CD14-positive monocyte (primary cell): Measurements from ENCODE around the gene HOXD11. TPM values are rescaled to one million over a fixed set of nuclear protein-coding genes. Genes with fewer than 3 reads are reported as not detected.
A peak's percentile ranks its signal among the peaks of the same experiment; 100 is the strongest.

Source experiments
- DNase-seq, 3 donors: peaks; one replicate each; pipeline ENCODE4 v3.0.0-alpha.2; 2011 to 2022
- H2AFZ ChIP-seq: 2 replicates; pipeline ENCODE4 v1.6.0; 2012; ENCODE audit warnings: mild to moderate bottlenecking, low read depth, low read length, inconsistent platforms; ENCODE audit not compliant: insufficient read depth, poor library complexity, severe bottlenecking
- H3K27ac ChIP-seq, 2 donors: 1 replicate in 1 of 2; 2 replicates in 1 of 2; pipeline ENCODE4 v1.5.1; 2012 to 2013; ENCODE audit warnings: low read length in 2 of 2, control low read depth in 1 of 2, inconsistent platforms in 1 of 2, low read depth in 1 of 2, mild to moderate bottlenecking in 1 of 2
- H3K27me3 ChIP-seq, 2 donors: one replicate each; pipeline versions ENCODE4 v1.6.0 to v1.6.1; 2011 to 2013; ENCODE audit warnings: low read length in 2 of 2; ENCODE audit not compliant: control insufficient read depth in 2 of 2, insufficient read depth in 2 of 2
- H3K36me3 ChIP-seq, 2 donors: replicated peaks in 1 of 2; 1 replicate in 1 of 2; 2 replicates in 1 of 2; pipeline versions ENCODE4 v1.5.1 to v1.6.1; 2012 to 2013; ENCODE audit warnings: low read length in 2 of 2, control low read depth in 1 of 2, inconsistent platforms in 1 of 2, mild to moderate bottlenecking in 1 of 2; ENCODE audit not compliant: insufficient read depth in 2 of 2, control insufficient read depth in 1 of 2
- H3K4me1 ChIP-seq, 2 donors: 1 replicate in 1 of 2; 2 replicates in 1 of 2; pipeline versions ENCODE4 v1.5.1 to v1.6.1; 2012 to 2013; ENCODE audit warnings: low read length in 2 of 2, control low read depth in 1 of 2, inconsistent platforms in 1 of 2, mild to moderate bottlenecking in 1 of 2, moderate library complexity in 1 of 2; ENCODE audit not compliant: insufficient read depth in 2 of 2, control insufficient read depth in 1 of 2
- H3K4me2 ChIP-seq: replicated peaks from 2 replicates; pipeline ENCODE3; 2012; ENCODE audit warnings: low read length, moderate library complexity, mild to moderate bottlenecking; ENCODE audit not compliant: poor library complexity, severe bottlenecking; ENCODE audit errors: extremely low read depth
- H3K4me3 ChIP-seq, 3 experiments: fragments of 200-600 bp in 1 of 3; sonication (generic) in 1 of 3; replicated peaks in 1 of 3; 1 replicate in 2 of 3; 2 replicates in 1 of 3; pipeline ENCODE4 v1.5.1; 2011 to 2013; ENCODE audit warnings: low read length in 3 of 3, mild to moderate bottlenecking in 3 of 3, control low read depth in 2 of 3, low read depth in 2 of 3, inconsistent platforms in 1 of 3, moderate library complexity in 1 of 3
- H3K79me2 ChIP-seq: 2 replicates; pipeline ENCODE4 v1.6.0; 2012; ENCODE audit warnings: mild to moderate bottlenecking, control low read depth, inconsistent platforms, low read length, moderate library complexity; ENCODE audit not compliant: insufficient read depth
- H3K9ac ChIP-seq: 2 replicates; pipeline ENCODE4 v1.6.0; 2017; ENCODE audit warnings: low read length, mild to moderate bottlenecking; ENCODE audit not compliant: insufficient read depth, poor library complexity, severe bottlenecking
- H3K9me3 ChIP-seq, 2 donors: replicated peaks in 1 of 2; 1 replicate in 1 of 2; 2 replicates in 1 of 2; pipeline versions ENCODE4 v1.5.1 to v1.6.1; 2012 to 2013; ENCODE audit warnings: low read length in 2 of 2, control low read depth in 1 of 2; ENCODE audit not compliant: control insufficient read depth in 1 of 2, insufficient read depth in 1 of 2
- H4K20me1 ChIP-seq: 2 replicates; pipeline ENCODE4 v1.6.0; 2012; ENCODE audit warnings: mild to moderate bottlenecking, low read length, control low read depth, moderate library complexity; ENCODE audit not compliant: insufficient read depth
- H3K27ac Mint-ChIP-seq, 7 donors: one replicate each; pipeline ENCODE4 v1.8.0; 2020; ENCODE audit warnings: mild to moderate bottlenecking in 7 of 7, mixed read lengths in 7 of 7, moderate library complexity in 6 of 7, inconsistent platforms in 2 of 7
- H3K27me3 Mint-ChIP-seq, 3 donors: one replicate each; pipeline ENCODE4 v1.8.0; 2021 to 2022; ENCODE audit warnings: low read depth in 3 of 3, mild to moderate bottlenecking in 3 of 3, mixed read lengths in 3 of 3, moderate library complexity in 3 of 3, inconsistent platforms in 1 of 3
- H3K36me3 Mint-ChIP-seq, 2 donors: one replicate each; pipeline ENCODE4 v1.8.0; 2020; ENCODE audit warnings: mixed read lengths in 2 of 2, inconsistent platforms in 1 of 2, mild to moderate bottlenecking in 1 of 2
- H3K4me1 Mint-ChIP-seq: one replicate; pipeline ENCODE4 v1.8.0; 2020; ENCODE audit warnings: mild to moderate bottlenecking, mixed read lengths
- H3K4me3 Mint-ChIP-seq, 2 donors: one replicate each; pipeline ENCODE4 v1.8.0; 2020; ENCODE audit warnings: mild to moderate bottlenecking in 2 of 2, mixed read lengths in 2 of 2, moderate library complexity in 1 of 2
- H3K9me3 Mint-ChIP-seq, 7 donors: one replicate each; pipeline ENCODE4 v1.8.0; 2020 to 2022; ENCODE audit warnings: mixed read lengths in 7 of 7, mild to moderate bottlenecking in 6 of 7, moderate library complexity in 6 of 7, inconsistent platforms in 2 of 7
- WGBS: methylation state at CpG from one replicate; pipeline ENCODE4 v1.1.5; 2013; ENCODE audit warnings: missing lambda C conversion rate; ENCODE audit not compliant: insufficient coverage; 5-methylcytosine and 5-hydroxymethylcytosine counted together
- intact Hi-C, 2 donors: fragments of 100-400 bp; cut with micrococcal nuclease; formaldehyde crosslinking; loops; one replicate each; pipeline versions ENCODE4 v1.15.0 to v1.15.1; 2023
- polyA plus RNA-seq, 3 donors: library from polyadenylated mRNA; depleted of rRNA in 1 of 3; unstranded in 2 of 3; stranded (reverse) in 1 of 3; fragments of 300-500 nt in 2 of 3; fragments of >200 nt in 1 of 3; fragmentation: Illumina TruSeq in 2 of 3; gene quantifications; 1 replicate in 2 of 3; 2 replicates in 1 of 3; pipeline ENCODE4 v1.2.3, GENCODE V29; 2012 to 2021
- TF ChIP-seq, protein P1 (sequence below): fragments of 200-600 bp; IDR thresholded peaks from one replicate; pipeline ENCODE4 v1.8.0; 2022; ENCODE audit warnings: antibody characterized with exemption, mild to moderate bottlenecking

HOXD11 gene
- polyA plus RNA-seq, 3 donors: not detected

DNA sequence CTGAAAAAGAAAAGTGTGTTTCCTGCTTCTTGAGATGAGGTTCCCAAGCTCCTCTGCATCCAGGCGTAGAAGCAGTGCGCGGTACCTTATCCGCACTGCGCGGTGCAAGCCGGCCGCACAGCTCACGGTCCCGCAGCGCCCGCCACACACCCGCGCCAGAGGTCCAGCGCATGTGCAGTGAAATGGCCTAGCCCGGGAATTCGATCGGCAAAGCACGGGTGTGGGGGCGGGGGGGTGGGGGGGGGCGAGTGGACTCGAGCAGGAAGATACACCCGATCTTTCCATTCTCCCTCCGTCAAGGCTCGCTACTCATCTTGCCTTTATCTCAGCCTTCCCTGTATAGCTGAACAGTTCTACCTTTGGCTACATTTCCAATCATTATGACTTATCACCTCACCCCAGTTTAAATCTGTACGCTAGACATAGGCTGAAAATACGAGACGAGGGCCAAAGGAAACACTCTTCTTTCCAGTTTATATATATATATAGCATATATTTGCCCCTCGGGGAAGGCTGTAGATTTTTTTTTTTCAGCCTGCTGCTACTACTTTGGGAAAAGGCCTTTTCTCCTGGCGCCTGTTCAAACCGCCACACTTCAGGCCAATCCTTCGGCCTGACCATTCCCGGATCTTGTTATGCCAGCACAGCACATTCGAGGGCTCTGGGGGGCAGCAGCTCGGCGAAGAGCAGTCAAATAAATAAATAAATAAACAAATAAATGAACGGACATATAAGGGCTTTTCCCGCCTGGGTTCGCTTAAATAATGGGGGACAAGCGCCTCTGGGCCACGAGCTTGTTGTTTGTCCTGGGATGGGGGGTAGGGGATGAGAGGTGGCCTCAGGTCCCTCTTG is 32.8 kb downstream of the HOXD11 start:
- Mint-ChIP-seq H3K36me3 (peaks cover 0 to 10% of the 10 kb centered on the region in 2 donors), H3K27ac (no peak overlapping the region), H3K4me3 (peak overlapping the region in 1 of 2 donors; percentile 87), H3K4me1 (peaks cover 31% of the 10 kb centered on the region), H3K9me3 (peaks cover 0 to 34% (median 26%) of the 10 kb centered on the region in 7 donors), H3K27me3 (peaks cover 93 to 100% (median 93%) of the 10 kb centered on the region in 3 donors)
- TF ChIP-seq, protein P1, sequence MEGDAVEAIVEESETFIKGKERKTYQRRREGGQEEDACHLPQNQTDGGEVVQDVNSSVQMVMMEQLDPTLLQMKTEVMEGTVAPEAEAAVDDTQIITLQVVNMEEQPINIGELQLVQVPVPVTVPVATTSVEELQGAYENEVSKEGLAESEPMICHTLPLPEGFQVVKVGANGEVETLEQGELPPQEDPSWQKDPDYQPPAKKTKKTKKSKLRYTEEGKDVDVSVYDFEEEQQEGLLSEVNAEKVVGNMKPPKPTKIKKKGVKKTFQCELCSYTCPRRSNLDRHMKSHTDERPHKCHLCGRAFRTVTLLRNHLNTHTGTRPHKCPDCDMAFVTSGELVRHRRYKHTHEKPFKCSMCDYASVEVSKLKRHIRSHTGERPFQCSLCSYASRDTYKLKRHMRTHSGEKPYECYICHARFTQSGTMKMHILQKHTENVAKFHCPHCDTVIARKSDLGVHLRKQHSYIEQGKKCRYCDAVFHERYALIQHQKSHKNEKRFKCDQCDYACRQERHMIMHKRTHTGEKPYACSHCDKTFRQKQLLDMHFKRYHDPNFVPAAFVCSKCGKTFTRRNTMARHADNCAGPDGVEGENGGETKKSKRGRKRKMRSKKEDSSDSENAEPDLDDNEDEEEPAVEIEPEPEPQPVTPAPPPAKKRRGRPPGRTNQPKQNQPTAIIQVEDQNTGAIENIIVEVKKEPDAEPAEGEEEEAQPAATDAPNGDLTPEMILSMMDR: no peak
- peak overlapping the region; percentile 65 for H3K4me2 ChIP-seq
- H3K27me3 ChIP-seq: peaks cover 93 to 96% of the 10 kb centered on the region in 2 donors
- H3K79me2 ChIP-seq: no peaks in the 10 kb centered on the region
- peak overlapping the region in 1 of 3 experiments; percentile 51 for H3K4me3 ChIP-seq
- H4K20me1 ChIP-seq: no peaks in the 10 kb centered on the region
- WGBS: 17% methylated on average over 19 of the region's 41 CpGs
- H3K9ac ChIP-seq: no peak overlapping the region
- intact Hi-C loops: loop anchor here in 1 of 2 donors (5.0 kb wide), 1 partner anchor 317 kb away; no protein-coding TSS in a partner anchor
- no peaks in the 10 kb centered on the region for H3K36me3 ChIP-seq
- no peak for DNase-seq
- H3K4me1 ChIP-seq: peaks cover 17 to 19% of the 10 kb centered on the region in 2 donors
- peaks cover 7 to 42% of the 10 kb centered on the region in 2 donors for H3K9me3 ChIP-seq
- no peak overlapping the region for H3K27ac ChIP-seq
- H2AFZ ChIP-seq: no peak overlapping the region

DNA sequence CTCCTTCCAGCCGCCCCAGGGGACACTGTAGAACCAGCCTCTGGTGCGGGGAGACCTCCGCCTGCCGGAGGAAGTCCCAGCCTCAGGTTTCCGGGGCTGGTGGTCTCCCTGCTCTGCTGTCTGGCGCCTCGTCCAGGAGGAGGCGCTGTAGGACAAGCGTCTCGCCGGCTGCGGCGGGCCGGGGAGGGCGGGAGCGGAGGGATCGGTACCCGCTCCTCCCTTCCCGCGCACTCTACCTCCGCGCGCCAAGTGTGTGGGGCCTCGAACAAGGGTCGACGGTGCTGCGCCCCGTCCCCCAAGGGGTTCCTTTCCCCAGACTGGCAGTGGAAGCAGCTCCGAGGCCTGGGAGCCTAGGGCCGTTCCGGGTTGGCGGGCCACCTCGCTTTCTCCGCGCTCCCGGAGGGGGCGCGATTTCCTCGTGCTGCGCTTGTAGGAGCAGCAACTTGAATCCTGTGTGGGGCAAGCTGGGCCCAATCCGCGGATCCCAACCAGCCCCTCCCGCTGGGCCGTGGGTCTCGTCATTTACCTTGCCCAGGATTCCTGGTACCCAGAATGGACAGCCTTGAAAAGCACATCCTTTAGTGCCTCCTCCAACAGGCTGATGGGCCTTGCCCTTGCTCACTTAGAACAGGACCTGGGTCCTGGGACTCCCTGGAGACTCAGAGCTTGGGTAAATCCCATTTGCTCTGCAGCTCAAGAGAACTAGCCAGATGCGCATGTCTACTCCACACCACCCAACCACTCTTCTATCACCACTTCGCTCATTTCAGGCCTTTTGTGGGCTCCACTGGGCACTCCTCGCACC is 33.6 kb downstream of the HOXD11 start:
- Mint-ChIP-seq H3K27ac (peak overlapping the region in 1 of 7 donors; percentile 57), H3K4me3 (peak overlapping the region; percentile 43 to 87), H3K4me1 (peaks cover 28% of the 10 kb centered on the region), H3K36me3 (peaks cover 0 to 6% of the 10 kb centered on the region in 2 donors), H3K27me3 (peaks cover 92 to 100% (median 93%) of the 10 kb centered on the region in 3 donors), H3K9me3 (peaks cover 0 to 29% (median 19%) of the 10 kb centered on the region in 7 donors)
- Histone ChIP-seq H2AFZ (no peak overlapping the region), H3K4me1 (peaks cover 17 to 19% of the 10 kb centered on the region in 2 donors), H3K4me3 (peak overlapping the region in 1 of 3 experiments; percentile 51), H3K4me2 (peak overlapping the region; percentile 65), H4K20me1 (no peaks in the 10 kb centered on the region), H3K27me3 (peaks cover 93 to 96% of the 10 kb centered on the region in 2 donors), H3K9me3 (peaks cover 7 to 40% of the 10 kb centered on the region in 2 donors), H3K27ac (no peak overlapping the region), H3K9ac (no peak overlapping the region), H3K36me3 (no peaks in the 10 kb centered on the region), H3K79me2 (no peaks in the 10 kb centered on the region)
- 7% methylated on average over 48 of the region's 48 CpGs for WGBS
- intact Hi-C loops: loop anchor here in 1 of 2 donors (5.0 kb wide), 1 partner anchor 317 kb away; no protein-coding TSS in a partner anchor
- DNase-seq: peak in 2 of 3 donors; percentile 14 to 38
- TF ChIP-seq, protein P1: peak; percentile 84
